HEK293T (cell line): Measurements from ENCODE around the gene SIRPG.
"Not testable (repeated sequence)": the region's sequence is repeated elsewhere in the genome, so short reads cannot be mapped to it uniquely, and the experiment has no call there.

Source experiments
- CTCF ChIA-PET: fragments of 350-600 bp; formaldehyde crosslinking; extraction: SDS; loops from one replicate; lab custom pipeline; 2021; ENCODE audit warnings: antibody characterized with exemption, inconsistent platforms; lab: Yijun Ruan, JAX
- POLR2A ChIA-PET: fragments of 350-600 bp; formaldehyde crosslinking; extraction: SDS; loops from one replicate; lab custom pipeline; 2020; ENCODE audit warnings: antibody characterized with exemption, inconsistent platforms; lab: Yijun Ruan, JAX
- DNase-seq: peaks from one replicate; pipeline ENCODE4 v3.0.0; 2012; ENCODE audit warnings: mixed read lengths; ENCODE audit errors: extremely low spot score
- ARNT ChIP-seq: fragments of 450-650 bp; IDR thresholded peaks from 2 replicates; pipeline ENCODE4 v1.6.1; 2017; ENCODE audit warnings: mild to moderate bottlenecking
- BHLHE40 ChIP-seq: fragments of 450-650 bp; IDR thresholded peaks from 2 replicates; pipeline ENCODE4 v1.6.1; 2016; ENCODE audit warnings: mild to moderate bottlenecking, moderate library complexity, borderline replicate concordance
- CTBP1 ChIP-seq: fragments of 450-650 bp; IDR thresholded peaks from 2 replicates; pipeline ENCODE4 v1.6.1; 2016; ENCODE audit warnings: borderline replicate concordance
- ELF4 ChIP-seq: fragments of 450-650 bp; IDR thresholded peaks from 2 replicates; pipeline ENCODE4 v1.6.1; 2017; ENCODE audit warnings: antibody characterized with exemption
- FOXA1 ChIP-seq: fragments of 450-650 bp; IDR thresholded peaks from 2 replicates; pipeline ENCODE4 v1.6.1; 2016; ENCODE audit warnings: mild to moderate bottlenecking
- FOXK2 ChIP-seq: fragments of 450-650 bp; IDR thresholded peaks from 2 replicates; pipeline ENCODE4 v1.6.1; 2016; ENCODE audit warnings: mild to moderate bottlenecking
- FOXM1 ChIP-seq: fragments of 450-650 bp; IDR thresholded peaks from 2 replicates; pipeline ENCODE4 v1.6.1; 2017; ENCODE audit warnings: mild to moderate bottlenecking, borderline replicate concordance
- HDGF ChIP-seq: fragments of 450-650 bp; IDR thresholded peaks from 2 replicates; pipeline ENCODE4 v1.6.1; 2017; ENCODE audit warnings: antibody characterized with exemption, borderline replicate concordance
- L3MBTL2 ChIP-seq: fragments of 450-650 bp; conservative IDR thresholded peaks from 2 replicates; pipeline ENCODE4 v1.6.1; 2016; ENCODE audit warnings: mild to moderate bottlenecking
- LEF1 ChIP-seq: fragments of 450-650 bp; IDR thresholded peaks from 2 replicates; pipeline ENCODE4 v1.6.1; 2017; ENCODE audit warnings: mild to moderate bottlenecking, borderline replicate concordance
- NFRKB ChIP-seq: fragments of 450-650 bp; IDR thresholded peaks from 2 replicates; pipeline ENCODE4 v1.6.1; 2016; ENCODE audit warnings: mild to moderate bottlenecking, moderate library complexity
- PKNOX1 ChIP-seq: fragments of 450-650 bp; IDR thresholded peaks from 2 replicates; pipeline ENCODE4 v1.6.1; 2016
- SP1 ChIP-seq: fragments of 450-650 bp; IDR thresholded peaks from 2 replicates; pipeline ENCODE4 v1.6.1; 2017
- SUZ12 ChIP-seq: fragments of 450-650 bp; IDR thresholded peaks from 2 replicates; pipeline ENCODE4 v1.6.1; 2016; ENCODE audit warnings: mild to moderate bottlenecking
- TARDBP ChIP-seq: fragments of 450-650 bp; IDR thresholded peaks from 2 replicates; pipeline ENCODE4 v1.6.1; 2016
- ZNF384 ChIP-seq: fragments of 450-650 bp; IDR thresholded peaks from 2 replicates; pipeline ENCODE4 v1.6.1; 2016

Gene SIRPG

GRCh38 chr20:1657556-1658334 is at the start of gene SIRPG:
SIRPG (minus strand) TSS chr20:1657779; CDS start chr20:1657714, 65 bp downstream.
- no peak for DNase-seq
- POLR2A ChIA-PET: no interaction called here
- CTCF ChIA-PET: no interaction called here
- TF ChIP-seq CTBP1 (no peak), FOXA1 (no peak), L3MBTL2 (no peak), HDGF (no peak), SUZ12 (no peak), FOXM1 (no peak), TARDBP (no peak), ARNT (no peak), BHLHE40 (no peak), ZNF384 (no peak), ELF4 (no peak), LEF1 (no peak), FOXK2 (no peak), NFRKB (no peak), PKNOX1 (no peak), SP1 (no peak)

- POLR2A ChIA-PET, DNase-seq, CTCF ChIA-PET: not testable (repeated sequence)
Measured at GRCh38 chr20:1706887-1707286, 49.3 kb upstream of the SIRPG start.

- ChIA-PET POLR2A (no interaction called here), CTCF (no interaction called here)
- no peak for DNase-seq
- no peak for TF ChIP-seq BHLHE40
- TF ChIP-seq CTBP1: no peak
- no peak for TF ChIP-seq LEF1
- TF ChIP-seq HDGF: no peak
- TF ChIP-seq L3MBTL2: no peak
Measured at GRCh38 chr20:1706079-1706478, 48.5 kb upstream of the SIRPG start.

GRCh38 chr20:1702855-1703254 is 45.3 kb upstream of the SIRPG start:
- DNase-seq: no peak
- ChIA-PET POLR2A (no interaction called here), CTCF (no interaction called here)
- no peak for TF ChIP-seq PKNOX1
- TF ChIP-seq HDGF: no peak
- TF ChIP-seq CTBP1: no peak
- no peak for TF ChIP-seq NFRKB
- no peak for TF ChIP-seq LEF1
- no peak for TF ChIP-seq ZNF384
- no peak for TF ChIP-seq ELF4
- TF ChIP-seq L3MBTL2: no peak
- TF ChIP-seq FOXM1: no peak
- TF ChIP-seq FOXA1: no peak
- TF ChIP-seq SUZ12: no peak
- no peak for TF ChIP-seq SP1
- TF ChIP-seq FOXK2: no peak

- POLR2A ChIA-PET: no interaction called here
- TF ChIP-seq TARDBP (no peak), LEF1 (no peak), ZNF384 (no peak), FOXM1 (no peak), PKNOX1 (no peak), FOXK2 (no peak), SP1 (no peak), ELF4 (no peak), FOXA1 (no peak), L3MBTL2 (no peak), SUZ12 (no peak), BHLHE40 (no peak), NFRKB (no peak), CTBP1 (no peak)
- DNase-seq: no peak
- CTCF ChIA-PET: no interaction called here
Measured at GRCh38 chr20:1702328-1702727, 44.7 kb upstream of the SIRPG start.

GRCh38 chr20:1700990-1701389 is 43.4 kb upstream of the SIRPG start:
- CTCF ChIA-PET: no interaction called here
- no peak for DNase-seq
- POLR2A ChIA-PET: no interaction called here

More at GRCh38 chr20:1700990-1701389, 43.4 kb upstream of the SIRPG start:
- TF ChIP-seq LEF1: no peak
- TF ChIP-seq BHLHE40: no peak
- no peak for TF ChIP-seq ELF4
